ENCODE measurements around the gene EDN2.

The EDN2 gene

DNA sequence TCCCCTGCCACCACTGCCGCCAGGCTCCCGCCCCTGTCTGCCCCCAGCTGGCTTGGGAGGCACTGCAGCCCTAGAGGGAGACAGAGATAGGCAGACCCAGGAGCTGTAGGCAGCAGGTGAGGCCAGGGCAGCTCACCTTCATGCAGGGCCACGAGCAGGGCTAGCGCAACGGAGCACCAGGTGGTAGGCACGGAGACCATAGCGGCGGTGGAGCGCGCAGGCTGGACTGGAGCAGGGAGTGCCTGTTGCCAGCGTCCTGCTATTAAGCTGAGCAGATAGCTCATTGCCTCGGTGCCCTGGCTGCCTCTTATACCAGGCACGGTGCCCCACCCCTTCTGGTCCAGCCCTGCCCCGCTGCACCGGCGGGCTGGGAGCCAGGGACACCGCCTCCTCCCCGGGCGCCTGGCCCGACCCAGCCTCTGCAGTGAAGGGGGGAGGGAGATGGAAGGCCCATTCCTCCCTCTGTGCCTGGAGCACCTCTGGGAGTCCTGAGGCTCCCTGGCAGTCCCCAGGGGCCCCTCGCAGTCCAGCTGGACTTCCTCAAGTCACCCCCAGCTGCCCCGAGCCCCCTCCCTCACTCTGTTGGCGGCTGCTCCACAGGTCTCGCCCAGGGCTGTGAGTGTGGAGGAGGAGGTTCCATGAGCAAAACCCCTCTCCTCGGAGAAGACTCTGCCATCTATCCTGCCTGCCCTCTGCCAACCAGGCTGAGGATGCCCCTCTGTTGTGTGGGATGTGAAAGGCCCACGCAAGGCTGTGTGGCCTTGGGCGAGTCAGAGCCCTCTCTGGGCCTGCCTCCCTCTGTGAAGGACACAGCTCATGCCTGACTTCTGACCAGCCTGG is at the start of gene EDN2:
Gene EDN2, minus strand, starts transcription at position 282 of the 840 bp plus-strand sequence. Its CDS starts 82 bp downstream, at position 200.
- DNase-seq (ENCODE audit: low spot score), result no peak

DNA sequence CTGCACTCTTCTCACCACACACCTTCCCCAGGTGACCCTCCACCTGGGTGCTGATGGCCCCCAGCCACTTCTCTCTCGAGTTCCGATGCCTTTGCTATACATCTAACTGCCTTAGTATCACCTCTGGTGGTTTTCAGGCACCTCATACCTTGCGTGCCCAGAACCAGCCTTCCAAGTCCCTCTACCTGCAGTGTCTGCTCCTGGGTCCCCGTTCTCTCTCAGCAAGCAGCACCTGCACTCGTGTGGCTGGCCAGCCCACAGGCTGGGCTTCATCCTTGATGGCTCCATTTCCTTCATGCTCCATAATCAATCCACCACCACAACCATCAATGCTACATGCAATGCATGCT is 49.2 kb upstream of the EDN2 start:
- DNase-seq (ENCODE audit: low spot score), result no peak

DNA sequence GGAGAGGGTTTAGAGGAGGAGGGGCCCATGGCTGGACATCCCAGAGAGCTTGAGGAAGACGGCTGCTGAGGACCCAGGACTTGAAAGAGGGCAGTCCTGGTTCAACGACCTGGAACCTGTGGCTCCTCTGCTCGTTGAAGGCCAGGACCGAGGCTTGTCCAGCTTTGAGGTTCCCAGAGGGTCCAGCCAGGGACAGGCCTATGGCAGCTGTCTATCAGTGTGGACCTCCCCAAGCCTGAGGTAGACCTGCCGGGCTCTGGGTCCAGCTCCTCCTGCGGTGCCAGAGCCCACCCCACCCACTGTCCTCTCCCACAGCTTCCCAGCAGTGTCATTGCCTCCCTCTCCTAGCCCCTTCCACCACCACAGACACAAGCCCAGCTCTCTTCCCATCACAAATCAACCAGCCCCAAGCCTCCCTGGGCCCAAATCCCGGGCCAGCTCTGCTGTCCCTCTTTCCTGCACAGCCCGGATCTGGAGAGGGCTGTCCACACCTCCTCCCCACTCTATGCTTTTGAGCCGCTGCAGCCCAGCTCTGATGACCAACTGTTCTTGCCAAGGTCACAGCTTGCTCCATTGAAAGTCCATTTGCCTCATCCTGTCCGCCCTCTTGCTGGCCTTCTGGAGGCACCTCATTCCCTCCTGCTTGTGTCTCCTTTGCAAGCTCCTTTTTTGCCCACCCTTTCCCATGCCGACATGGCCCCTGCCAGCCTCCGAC is 48.7 kb upstream of the EDN2 start:
- no peak for DNase-seq (ENCODE audit: low spot score)

DNA sequence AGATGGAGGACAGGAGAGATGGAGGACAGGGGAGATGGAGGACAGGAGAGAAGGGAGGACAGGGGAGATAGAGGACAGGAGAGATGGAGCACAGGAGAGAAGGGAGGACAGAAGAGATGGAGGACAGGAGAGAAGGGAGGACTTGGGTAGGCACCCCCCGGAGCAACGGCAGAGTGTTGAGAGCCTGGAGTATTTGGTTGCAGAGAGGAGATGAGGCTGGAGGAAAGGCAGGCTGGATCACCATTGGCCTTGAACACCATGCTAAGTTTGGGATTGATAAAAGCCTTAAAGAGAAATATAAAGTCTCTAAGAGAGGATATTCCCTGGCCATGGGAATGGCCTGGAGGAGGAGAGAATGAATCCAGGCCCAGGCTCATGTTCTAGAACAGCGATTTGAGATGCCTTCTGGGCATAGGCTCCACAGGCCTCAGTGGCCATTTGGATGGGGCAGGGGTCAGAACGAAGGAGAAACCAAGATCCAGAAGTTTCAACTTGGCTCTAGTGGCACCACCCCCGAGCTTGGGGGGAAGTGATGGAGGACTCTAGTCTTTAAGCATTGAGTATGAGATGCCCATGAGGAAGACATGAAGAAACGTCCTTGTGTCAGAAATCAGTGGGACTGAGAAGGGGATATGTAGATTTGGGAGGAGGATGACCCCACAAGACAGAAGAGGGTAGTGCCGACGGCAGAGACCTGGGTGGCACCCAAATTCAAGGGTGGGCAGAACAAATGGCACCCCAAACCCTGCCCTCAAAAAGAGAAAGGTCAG is 47.9 kb upstream of the EDN2 start:
- DNase-seq (ENCODE audit: low spot score), result no peak

DNA sequence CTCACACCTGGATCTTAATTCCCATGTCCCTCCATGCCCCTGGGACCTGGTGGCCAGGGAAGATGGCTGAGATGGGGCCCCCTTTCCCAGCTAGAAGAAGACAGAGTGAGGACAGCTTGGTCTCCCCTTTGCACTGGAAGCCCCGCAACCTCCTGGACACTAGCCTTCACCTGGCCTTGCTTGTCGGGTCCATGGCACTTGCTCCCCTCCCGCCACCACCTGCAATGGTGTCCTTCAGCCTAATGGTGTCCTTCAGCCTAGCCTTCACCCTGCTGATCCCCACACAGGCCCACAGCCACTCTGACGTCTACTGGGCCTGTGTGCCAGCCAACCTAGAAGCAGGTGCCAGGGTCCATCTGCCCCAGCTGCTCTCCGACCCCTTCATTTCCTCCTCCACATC is 45.9 kb upstream of the EDN2 start:
- no peak for DNase-seq (ENCODE audit: low spot score)

DNA sequence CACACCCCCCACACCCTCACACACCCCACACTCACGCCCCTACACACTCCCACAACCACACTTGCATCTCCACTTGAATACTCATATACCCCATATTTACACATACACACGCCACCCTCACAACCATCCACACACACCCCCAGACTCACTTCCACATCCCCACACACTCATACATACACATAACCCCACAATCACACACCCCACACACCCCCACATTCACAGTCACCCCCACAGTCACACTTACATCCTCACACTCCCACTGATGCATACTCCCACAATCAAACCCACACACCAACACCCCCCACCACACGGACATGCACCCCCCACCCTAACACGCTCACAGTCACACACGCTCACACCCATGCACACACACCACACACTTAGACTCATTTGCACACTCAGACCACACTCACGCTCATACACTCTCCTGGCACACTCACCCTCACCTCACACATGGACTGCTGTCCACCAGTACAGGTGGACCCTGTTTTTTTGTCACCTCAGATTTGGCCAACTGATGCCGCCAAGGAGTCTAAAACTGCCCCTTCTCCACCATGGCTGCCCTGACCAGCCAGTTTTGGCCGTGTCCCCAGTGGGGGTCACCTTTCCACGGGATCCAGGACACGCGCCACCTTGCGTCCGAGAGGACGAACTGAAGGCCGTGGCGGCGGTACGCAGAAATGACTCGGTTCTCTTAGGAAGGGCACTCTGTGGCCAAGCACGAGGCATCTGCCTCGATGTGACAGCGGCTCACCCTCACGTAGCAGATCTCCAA is 45.3 kb upstream of the EDN2 start:
- no peak for DNase-seq (ENCODE audit: low spot score)

DNA sequence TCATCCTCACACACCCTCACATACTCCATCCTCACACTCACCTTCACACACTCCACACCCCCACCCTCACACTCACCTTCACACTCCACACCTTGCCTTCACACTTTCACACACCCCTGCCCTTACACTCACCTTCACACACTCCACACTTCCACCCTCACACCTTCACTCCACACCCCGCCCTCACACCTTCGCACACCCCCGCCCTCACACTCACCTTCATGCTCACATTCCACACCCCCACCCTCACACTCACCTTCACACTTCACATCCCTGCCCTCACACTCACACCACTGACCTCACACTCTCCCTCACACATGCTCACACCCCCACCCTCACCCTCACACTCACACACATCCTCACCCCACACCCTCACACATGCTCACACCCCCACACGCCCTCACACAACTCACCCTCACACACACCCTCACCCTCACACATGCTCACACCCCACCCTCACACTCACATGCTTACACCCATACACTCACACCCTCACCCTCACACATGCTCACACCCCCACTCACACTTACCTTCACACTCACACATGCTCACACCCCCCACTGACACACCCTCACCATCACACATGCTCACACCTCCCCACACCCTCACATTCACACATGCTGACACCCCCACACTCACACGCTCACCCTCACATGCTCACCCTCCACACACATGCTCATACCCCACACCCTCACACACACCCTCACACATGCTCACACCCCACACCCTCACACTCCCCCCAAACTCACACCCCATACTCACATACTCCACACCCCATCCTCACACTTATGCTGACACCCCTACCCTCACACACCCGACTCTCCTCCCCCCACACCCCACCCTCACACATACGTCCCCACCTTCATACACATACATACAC is 44.5 kb upstream of the EDN2 start:
- DNase-seq (ENCODE audit: low spot score), result no peak

DNA sequence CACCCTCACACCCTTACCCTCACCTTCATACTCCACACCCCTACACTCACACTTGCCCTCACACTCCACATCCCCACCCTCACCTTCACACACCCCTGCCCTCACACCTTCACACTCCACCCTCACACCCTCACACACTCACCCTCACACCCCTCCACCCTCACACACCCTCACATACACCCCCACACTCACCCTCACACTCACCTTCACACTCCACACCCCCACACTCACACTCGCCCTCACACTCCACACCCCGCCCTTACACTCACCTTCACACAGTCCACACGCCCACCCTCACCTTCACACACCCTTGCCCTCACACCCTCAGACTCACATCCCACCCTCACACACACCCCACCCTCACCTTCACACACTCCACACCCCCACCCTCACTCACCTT is 43.6 kb upstream of the EDN2 start:
- DNase-seq (ENCODE audit: low spot score), result no peak

DNA sequence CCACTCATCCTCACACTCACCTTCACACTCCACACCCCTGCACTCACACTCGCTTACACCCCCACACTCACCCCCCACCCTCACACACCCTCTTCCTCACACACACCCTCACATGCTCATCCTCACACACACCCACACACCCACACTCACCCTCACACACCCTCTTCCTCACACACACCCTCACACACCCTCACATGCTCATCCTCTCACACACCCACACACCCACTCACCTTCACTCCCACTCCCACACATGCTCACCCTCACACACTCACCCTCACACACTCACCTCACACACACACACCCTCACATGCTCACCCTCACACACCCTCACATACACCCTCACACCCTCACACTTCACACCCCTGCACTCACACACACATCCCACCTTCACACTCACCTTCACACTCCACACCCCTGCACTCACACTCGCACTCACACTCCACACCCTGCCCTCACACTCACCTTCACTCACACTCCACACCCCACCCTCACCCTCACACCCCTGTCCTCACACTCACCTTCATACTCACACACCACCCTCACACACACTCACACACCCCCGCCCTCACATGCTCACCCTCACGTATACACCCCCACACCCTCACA is 42.6 kb upstream of the EDN2 start:
- DNase-seq (ENCODE audit: low spot score), result no peak

DNA sequence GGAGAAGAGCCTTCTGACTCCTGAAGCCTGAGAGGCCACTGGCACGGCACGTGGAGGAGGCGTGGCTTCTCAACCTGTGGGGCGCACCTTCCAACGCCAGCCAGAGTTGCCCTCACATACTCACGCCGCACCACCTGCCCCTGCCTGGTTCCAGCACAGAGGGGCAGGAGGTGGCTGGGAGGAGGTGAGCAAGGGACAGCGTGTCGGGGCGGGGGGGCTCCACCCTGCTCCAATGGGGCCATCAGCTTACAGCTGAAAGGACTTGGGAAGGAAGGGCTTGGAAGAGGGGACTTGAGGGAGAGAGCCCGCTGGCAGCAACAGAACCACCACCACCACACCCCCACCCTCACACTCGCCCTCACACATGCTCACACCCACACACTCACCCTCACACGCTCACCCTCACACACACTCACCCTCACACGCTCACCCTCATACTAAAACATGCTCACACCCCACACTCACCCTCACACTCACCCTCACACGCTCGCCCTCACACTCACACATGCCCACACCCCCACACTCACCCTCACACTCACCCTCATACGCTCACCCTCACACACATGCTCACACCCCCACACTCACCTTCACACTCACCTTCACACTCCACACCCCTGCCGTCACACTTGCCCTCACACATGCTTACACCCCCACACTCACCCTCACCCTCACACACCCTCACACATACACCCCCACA is 41.6 kb upstream of the EDN2 start:
- DNase-seq (ENCODE audit: low spot score), result no peak

DNA sequence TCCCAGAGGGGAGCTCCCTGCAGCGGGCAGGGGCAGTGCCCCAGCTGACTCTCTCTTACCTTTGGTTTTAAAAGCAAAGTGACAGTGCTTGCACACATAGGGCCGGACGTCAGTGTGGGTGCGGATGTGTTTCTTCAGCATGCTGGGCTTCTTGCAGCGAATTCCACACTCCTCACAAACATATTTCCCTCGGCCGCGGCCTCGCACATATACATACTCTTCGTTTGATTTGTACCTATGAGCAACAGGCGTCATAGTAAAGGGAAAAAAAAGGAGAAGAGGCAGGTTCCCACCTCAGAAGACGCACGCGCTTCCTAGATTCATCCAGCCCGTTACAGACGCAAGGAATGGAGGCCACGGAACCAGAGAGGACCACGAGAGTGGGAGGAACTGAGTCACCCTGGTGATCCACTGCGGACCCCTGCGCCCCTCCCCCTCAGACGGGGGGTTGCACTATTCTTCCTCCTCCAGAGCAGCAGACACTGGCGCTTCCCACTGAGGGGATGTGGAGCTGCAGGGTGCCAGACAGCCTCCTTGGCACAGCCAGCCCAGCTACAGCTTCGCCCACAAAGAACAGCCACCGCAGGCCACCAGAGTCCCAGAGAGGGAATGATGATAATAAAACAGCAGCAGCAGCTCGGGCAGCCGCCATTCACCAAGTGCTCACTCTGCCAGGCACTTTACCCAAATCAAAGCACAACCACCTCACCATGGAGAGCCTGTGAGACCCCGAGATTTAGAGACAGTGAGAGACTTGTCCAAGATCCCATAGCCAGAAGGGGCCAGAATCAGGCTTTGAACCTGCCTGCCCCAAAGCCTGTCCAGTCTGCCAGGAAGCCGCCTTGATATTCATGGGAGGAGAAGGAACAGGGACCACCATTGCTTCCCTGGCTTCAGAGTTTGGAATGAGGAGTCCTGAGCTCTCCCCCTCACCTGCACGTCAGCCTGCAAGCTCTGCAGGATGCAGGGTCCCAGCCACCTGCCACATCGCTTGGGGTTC is 40.5 kb upstream of the EDN2 start:
- no peak for DNase-seq (ENCODE audit: low spot score)

DNA sequence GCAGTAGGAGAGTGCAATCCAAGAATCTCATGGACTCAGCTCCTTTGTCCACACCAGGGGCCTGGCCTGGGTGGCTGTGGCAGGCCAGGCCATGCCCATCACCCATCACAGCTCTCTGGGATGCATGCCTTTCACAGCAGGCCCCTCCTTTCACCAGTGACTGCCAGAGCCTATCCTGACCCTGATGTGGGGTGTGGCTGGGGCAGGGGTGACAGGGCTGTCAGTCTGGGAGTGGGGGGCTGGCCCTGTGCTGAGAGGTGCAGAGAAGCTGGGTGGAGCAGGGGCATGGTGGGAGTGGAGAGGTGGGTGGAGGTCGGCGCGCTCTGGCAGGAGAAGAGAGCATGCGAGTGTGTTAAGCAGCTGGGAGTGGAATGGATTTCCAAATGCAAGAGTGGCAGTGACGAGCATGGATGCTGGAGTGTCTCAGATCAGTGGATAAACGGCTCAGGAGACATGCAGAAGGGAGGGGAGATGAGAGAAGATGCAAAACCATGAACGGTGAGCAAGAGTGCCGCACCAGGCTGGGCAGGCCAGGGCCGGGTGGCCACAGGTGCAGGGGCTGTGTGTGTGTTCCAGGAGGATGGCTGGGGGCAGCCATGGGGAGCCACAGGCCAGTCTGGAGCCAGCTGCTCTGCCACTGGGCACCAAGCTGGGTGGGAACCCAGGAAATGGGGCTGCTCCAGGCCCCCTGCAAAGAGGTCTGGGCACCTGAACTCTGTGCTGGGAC is 39.6 kb upstream of the EDN2 start:
- DNase-seq (ENCODE audit: low spot score), result no peak

DNA sequence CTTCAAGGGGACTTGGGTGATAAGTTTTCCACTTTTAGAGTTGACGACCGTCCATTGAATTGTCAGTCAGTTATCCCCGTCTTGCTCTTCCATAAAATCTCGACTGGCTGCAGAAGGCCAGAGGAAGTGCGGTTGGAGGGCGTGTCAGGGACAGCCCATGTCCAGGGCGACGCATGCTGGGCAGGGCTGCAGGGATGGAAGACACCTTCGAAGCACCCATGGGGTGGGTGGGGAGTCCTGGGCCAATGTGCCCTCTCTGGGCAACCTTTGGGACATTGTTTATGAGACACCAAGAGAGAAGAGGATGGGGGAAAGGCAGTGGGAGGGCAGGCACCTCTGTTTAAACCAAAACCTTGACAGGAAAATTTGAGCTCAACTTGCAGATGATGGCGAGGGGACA is 38.6 kb upstream of the EDN2 start:
- no peak for DNase-seq (ENCODE audit: low spot score)

DNA sequence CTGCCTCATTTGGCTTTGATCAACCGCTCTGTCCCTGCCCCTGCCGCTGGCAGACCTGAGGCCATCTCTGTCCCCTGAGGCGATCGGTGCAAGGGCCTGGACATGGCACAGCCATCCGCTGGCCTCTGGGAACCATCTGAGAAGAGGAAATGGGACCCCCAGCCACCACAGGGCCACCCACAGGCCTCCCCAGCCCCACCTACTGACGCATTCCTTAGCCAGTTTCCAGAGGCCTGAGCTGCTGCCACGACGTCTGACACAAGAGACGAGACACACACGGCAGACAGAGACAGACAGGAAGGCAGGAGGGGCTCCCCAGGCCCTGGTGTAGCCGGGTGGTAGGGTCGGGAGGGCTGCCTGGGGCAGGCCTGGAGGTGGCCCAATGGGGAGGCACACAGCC is 37.3 kb upstream of the EDN2 start:
- DNase-seq (ENCODE audit: low spot score), result no peak

DNA sequence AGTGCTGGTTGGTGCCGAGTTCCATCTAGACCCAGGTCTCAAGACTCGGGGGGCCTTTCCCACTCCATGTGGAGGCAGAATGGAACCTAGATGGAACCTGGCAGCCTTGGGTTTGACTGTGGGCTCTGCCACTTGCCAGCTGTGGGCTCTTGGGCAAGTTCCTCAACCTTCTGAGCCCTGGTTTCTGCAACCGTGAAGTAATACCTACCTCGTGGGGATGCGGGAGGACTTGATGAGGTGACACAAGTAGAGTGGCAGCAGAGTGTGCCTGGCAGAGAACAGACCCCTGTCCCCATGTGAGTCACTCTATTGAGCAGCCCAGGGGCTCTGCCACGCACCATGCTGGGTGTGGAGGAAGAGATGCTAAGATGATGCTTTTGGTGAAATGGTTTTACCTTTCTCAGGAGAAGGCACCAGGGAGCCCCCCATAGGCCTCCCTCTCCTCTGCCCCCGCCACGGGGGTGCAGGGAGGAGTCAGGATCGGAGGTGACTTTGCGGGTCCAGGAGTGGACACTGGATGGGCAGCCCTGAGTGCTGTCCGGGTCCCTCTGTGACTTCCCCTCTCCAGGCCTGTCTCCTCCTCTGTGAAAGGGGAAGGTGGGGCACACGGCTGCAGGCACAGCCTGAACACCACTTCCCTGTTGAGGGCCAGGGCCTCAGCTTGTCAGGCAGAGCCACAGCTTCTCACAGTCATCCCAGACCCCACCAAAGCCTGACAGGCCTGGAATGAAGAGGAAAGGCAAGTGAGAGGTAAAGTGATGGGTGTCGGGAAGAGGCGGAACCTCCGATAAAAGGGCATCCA is 36.7 kb upstream of the EDN2 start:
- no peak for DNase-seq (ENCODE audit: low spot score)

DNA sequence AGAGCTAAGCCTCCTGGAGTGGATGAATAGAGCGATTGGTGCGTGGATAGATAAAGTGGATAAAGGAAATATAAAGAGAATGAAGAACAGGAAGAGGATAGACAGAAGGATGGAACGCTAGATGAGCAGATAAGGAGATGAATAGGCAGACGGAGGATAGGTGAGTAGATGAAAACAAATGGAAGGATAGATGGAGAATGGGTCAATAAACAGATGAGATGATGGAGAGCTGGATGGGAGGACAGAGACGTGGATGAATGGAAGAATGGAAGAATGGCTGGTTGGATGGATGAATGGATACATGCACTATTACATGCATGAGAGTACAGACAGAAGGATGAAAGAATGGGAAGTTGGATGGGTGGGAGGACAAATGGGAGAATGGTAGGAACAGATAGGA is 35.2 kb upstream of the EDN2 start:
- DNase-seq (ENCODE audit: low spot score), result no peak

DNA sequence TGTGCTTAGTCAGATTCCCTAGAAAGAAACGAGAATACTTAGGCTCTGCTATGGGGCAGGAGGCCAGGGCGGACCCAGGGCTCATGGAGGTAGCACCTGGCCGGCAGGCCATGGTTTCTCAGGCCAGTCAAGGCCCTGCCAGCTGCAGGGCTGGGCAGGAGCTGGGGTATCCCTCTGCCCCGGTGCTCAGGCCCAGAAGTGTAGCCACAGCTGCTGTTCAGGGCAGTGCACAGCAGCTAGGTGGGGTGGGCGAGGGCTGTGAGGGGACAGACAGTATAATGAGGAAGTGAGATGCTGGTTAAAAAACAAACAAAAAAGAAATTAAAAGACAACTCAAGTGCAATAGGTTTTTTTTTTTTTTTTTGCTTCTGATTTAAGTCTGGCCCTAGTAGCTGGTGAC is 34.0 kb upstream of the EDN2 start:
- no peak for DNase-seq (ENCODE audit: low spot score)
